Measurements from ENCODE around the gene POP5.
"Not testable (repeated sequence)": the region's sequence is repeated elsewhere in the genome, so short reads cannot be mapped to it uniquely, and the experiment has no call there.

Gene POP5, protein sequence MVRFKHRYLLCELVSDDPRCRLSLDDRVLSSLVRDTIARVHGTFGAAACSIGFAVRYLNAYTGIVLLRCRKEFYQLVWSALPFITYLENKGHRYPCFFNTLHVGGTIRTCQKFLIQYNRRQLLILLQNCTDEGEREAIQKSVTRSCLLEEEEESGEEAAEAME

DNA sequence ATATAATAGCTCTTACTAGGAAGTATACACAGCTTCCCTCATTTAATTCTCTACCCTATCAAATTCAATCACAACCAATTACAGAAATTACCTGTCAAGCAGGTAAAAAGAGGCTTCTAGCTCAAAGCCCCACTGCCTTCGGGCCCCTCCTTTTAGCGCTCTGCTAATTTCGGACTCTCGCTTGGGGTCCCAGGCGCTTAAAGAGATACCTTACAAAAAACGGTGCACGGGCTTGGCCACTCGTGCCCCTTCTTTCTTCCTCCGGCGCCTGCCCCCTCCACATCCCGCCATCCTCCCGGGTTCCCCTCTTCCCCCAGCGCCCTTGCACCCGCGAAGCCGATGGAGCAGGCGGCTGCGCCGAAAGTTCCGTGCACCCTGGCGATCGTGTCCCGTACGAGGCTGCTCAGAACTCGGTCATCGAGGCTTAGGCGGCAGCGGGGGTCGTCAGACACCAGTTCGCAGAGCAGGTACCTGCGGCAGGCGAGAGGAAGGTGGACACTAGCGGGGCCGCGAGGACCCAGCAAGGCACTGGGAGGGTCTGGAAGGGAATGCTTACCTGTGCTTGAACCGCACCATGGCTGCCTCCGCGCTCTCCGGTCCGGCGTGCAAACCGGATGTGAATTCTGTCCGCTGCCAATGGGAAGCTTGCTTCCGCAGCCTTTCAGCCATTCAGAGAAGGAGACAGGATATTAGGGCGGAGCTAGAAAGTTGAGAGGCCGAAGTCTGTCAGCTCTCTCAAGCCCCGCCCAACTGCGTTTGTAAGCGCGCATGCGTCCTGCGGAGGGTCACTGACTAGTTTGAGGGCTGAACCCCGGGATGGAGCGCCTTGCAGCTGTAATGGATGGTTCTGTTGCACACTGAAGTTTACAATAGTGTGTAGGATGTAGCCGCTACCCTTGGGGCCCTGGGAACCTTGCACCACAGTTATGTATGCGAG is at the start of gene POP5:
Gene POP5, minus strand, starts transcription at position 616 of the 937 bp plus-strand sequence. Its CDS starts 40 bp downstream, at position 576.
- peak; percentile 96 for DNase-seq

DNA sequence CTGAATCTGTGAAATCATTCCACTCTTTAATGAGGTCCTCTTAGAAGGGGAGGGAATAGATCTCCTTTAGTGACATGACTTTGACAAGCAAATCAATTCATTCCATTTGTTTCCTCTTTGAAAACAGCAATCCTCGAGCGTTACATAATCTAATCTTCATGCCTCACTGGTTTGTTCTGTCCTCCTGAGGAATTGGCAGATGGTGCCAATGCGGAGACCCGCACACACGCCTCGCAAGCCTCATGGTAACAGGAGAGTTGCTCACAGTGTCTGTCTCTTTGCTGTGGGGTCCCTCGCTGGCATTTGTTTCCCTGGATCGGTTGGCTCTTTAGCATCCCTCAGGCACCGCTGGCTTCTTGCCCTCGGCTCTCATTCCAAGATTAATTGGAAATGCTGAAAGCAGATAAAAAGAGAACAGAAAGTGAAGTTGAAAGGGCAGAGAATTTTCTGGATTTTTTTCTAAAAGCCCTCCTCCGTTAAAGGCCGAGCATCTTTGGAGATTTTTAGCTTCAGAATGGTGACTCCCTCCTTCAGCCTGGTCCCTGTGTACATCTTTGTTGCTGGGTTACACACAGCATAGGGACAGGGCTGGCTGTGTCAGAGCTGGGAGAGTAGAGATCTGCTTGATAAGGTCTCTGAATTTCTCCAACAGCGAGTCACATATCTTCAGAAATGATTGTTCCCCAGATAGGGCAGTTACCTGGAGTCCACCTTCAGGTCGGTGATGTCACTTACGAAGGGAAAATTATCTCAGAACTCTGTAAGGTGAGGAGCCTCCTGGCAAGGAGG is 49.1 kb upstream of the POP5 start:
- no peak for DNase-seq

DNA sequence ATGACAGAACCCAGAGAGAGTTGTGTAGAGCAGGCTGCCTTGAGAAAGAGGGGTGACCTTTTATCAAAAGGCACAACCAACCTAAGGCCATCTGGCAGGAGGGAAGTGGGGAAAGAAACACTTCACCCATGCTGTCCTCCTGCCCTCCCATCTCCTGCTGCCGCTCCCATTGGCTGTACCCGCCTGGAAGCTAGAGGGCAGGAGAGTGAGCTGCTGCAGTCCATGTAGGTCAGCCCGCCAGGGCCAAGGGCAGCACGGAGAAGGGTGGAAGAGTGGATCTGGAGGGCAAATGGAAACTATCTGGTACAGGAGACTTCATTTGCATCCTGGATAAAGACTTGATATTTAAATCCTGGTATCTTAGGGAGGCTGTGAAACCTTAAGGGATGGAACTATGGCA is 47.7 kb upstream of the POP5 start:
- peak; percentile 60 for DNase-seq

DNA sequence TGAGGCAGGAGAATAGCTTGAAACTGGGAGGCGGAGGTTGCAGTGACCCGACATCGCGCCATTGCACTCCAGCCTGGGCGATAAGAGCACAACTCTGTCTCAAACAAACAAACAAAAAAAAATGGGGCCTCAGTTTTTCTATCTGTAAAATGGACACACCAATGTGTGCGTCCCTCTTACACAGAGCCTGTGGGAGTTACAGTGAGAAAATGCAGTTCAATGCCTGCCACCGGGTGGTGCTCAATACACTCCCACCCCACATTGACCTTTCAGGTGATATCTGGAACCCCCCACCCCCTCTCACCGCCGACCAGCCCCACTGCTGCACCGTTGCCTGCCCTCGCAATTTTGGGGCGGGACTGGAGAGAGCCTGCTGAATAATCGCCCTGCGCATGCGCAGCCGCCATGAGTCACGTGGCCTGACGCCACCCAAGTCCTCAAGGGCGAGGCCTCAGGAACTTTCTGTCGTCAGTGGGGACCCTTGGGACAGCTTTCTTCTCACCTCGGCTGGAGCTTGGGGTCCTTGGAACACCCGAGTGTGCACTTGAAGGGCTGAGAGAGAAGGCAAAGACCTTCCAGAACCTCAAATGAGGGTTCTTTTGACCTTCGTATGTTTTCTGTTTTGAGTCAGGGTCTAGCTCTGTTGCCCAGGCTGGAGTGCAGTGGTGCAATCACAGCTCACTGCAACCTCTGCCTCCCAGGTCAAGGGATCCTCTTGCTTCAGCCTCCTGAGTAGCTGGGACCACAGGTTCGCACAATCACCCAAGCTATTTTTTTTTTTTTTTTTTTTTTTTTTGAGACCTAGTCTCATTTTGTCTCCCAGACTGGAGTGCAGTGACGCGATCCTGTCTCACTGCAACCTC is 44.6 kb upstream of the POP5 start:
- DNase-seq: no peak

DNA sequence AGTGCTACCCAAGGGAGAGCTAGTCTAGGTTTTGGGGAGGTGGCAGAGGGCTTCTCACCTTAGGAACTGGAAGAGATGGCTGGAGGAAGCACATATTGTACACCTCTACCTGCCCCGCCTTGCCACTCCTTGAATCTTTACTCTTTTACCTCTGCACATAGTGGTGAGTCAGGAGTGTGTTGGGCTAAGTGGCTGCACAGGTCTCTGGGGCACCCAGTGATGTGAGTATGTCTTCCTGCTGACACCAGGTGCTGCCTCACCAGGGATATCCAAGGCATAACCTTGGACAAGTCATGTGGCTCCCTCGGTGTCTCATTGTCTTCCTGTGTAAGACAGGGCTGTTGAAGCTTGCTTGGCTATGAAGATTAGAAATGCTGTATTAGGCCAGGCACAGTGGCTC is 39.4 kb upstream of the POP5 start:
- DNase-seq: no peak

DNA sequence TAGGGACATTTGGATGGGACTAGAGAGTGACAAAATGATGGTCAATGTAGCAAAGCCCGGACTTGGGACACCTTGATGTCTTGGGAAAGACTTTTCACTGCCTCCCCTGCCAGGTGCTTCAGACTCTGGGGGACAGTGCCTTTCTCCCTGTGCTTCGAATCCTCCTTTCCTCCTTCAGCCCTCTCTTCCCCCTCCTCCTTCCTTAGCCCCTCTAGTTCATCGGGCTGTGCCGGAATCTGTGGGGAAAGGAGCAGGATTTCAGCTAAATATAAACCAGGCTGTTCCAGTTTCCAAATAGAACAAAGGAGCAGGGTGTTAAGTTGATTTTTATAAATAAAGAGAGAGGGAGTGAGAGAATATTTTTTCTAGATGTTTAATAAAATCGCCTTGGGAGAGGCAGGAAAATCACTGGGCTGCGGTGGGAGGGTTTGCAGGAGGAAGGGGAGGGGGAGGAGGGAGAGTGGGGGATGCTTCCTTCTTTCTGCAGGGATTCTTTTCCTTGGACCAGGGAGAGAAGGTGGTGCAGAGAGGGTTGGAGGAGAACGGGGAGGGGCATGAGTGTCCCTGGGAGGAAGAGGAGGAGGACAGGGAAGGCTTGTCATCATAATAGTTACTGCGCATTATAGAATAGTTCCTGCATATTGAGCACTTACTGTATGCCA is 37.9 kb upstream of the POP5 start:
- DNase-seq: no peak

DNA sequence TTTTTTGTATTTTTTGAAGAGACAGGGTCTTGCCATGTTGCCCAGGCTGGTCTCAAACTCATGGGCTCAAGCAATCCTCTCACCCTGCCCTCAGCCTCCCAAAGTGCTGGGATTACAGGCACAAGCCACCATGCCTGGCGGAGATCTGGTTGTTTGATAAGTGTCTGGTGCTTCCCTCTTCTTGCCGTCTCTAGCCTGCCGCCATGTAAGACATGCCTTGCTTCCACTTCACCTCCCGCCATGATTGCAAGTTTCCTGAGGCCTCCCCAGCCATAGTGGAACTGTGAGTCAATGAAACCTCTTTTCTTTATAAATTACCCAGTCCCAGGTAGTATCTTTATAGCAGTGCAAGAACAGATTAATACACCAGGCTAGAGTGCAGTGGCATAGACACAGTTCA is 36.6 kb upstream of the POP5 start:
- DNase-seq: not testable (repeated sequence)

DNA sequence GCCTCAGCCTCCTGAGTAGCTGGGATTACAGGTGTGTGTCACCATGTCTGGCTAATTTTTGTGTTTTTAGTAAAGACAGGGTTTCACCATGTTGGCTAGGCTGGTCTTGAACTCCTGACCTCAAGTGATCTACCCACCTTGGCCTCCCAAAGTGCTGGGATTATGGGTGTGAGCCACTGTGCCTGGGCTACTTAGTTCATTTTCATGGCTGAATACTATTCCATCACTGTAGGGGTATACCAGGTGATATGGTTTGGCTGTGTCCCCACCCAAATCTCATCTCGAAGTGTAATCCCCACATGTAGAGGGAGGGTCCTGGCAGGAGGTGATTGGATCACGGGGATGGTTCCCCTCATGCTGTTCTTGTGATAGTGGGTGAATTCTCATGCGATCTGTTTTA is 36.0 kb upstream of the POP5 start:
- DNase-seq: not testable (repeated sequence)

DNA sequence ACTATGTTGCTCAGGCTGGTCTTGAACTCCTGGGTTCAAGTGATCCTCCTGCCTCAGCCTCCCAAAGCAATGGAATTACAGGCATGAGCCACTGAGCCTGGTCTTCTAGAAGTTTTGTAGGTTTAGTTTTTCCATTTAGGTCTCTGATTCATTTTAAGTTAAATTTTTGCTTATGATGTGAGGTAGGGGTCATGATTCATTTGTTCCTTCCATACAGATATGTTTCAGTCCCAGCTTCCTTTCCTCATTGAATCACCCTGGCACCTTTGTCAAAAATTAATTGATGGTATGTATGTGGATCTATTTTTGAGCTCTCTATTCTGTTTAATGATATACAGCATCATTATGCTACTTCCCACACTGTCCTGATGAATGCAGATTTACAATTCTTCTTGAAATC is 33.6 kb upstream of the POP5 start:
- no peak for DNase-seq

DNA sequence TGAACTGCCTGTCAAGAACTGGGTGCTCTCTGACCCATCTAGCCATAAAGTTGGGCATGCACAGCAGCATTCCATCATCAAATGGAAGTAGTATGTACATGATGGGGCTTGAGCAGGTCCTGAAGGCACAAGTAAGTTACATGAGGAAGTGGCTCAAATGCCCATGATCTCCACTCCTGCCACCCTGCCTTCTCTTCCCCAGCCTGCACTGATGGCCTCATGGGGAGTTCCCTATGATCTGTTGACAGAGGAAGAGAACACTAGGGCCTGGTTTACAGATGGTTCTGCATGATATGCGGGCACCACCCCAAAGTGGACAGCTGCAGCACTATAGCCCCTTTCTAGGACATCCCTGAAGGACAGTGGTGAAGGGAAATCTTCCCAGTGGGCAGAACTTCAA is 30.3 kb upstream of the POP5 start:
- DNase-seq: not testable (repeated sequence)

DNA sequence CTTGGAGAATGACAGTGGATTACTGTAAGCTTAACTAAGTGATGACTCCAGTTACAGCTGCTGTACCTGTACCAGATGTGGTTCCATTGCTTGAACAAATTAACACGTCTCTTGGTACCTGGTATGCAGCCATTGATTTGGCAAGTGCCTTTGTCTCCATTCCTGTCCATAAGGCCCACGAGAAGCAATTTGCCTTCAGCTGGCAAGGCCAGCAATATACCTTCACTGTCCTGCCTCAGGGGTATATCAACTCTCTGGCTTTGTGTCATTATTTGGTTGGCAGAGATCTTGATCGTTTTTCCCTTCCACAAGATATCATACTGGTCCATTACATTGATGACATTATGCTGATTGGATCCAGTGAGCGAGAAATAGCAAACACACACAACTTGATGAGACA is 29.4 kb upstream of the POP5 start:
- DNase-seq: no peak

DNA sequence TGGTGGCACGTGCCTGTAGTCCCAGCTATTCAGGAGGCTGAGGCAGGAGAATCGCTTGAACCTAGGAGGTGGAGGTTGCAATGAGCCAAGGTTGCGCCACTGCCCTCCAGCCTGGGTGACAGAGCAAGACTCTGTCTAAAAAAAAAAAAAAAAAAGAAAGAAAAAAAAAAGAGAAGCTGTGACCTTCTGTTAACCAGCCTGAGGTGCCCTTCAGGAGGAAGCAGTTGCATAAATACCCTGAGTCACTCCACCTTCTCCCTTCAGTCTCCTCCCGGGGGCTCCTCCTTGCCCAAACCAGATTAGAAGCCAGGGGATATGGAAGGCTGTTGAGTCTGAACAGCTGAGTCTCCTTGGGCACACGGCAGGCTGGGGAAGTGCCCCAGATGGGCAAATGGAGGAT is 21.2 kb upstream of the POP5 start:
- not testable (repeated sequence) for DNase-seq

DNA sequence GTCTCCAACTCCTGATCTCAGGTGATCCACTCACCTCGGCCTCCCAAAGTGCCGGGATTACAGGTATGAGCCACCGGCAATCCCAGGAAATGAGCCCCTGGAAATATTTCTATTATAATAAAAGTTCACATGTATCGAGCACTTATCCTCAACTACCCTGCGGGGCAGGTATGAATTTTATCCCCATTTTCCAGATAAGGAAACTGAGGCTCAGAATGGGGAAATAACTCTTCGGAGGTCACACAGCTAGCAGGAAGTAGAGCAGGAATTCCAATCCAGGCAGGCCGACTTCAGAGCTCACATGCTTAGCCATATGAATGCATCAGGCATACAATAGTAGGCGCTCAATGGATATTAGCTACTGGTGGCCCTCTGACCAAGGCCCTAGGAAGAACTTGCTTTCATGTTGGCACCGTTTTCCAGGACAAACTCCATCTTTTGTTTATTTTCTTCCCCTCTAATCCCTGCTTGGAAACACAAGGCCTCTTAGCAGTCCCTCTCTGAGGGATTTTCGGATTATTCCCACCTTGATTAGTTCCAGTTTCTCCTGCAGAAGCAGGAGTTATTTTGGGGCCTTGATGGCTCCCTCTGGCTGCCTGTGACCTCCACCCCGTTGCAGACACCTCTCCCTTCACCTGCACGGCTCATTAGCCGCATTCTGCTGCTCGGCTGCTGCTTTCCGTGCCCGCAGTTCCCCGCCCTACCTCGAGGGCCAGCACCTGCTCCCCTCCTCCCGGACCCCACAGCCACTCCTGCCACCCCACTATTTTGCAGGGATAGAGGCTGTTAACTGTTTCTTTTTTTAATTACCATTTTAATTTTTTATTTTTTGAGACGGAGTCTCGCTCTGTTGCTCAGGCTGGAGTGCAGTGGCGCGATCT is 18.7 kb upstream of the POP5 start:
- no peak for DNase-seq

DNA sequence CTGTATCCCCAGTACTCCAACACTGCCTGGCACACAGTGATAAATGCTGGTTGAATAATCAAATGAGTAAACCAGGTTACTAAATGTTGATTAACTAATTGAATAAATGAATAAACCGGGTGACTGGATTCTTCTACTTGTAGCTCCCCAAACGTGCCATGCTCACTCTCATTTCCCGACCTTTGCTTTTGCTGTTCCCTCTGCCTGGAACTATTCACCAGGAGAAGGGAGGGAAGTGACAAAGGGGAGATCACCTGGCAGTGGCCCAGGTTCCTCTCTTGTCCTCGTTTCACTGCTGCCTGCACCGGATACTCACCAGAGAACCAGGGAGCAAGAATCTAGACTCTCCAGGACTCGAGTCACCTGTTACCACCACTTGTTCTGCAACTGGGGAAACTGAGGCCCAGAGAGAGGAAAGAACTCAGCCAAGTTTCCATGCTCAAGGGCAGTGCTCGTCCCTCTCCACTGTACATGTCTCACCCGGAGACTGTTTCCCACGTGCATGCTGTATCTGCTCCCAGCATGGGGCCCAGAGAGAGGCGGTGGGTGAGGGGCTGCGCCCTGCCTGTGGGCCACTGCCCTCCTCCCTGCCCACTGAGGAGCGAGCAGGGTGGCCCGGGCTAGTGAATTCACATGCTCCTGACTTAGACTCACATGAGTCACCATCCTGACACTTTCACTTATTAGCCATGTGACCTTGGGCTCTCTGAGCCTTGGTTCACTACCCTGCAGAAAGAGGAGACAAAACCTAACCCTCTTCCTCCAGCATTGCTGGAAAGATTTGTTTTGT is 17.7 kb upstream of the POP5 start:
- DNase-seq: no peak

DNA sequence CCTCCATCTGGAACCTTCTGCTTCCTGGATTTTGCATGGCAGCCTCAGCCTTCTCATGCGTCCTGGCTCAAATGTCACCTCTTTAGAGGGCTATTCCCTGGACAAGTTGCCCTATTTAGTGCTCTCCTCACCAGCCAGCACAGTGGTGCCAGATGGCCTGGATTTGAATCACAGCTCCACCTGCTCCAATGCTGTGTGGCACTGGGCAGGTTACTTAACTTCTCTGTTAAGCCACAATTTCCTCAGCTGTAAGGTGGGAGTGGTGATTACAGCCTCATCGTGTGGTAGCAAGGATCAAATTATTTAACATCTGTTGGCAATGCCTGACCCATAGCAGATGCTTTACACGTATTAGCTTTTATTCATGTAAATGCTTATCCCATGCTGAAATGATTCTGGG is 16.7 kb upstream of the POP5 start:
- no peak for DNase-seq

DNA sequence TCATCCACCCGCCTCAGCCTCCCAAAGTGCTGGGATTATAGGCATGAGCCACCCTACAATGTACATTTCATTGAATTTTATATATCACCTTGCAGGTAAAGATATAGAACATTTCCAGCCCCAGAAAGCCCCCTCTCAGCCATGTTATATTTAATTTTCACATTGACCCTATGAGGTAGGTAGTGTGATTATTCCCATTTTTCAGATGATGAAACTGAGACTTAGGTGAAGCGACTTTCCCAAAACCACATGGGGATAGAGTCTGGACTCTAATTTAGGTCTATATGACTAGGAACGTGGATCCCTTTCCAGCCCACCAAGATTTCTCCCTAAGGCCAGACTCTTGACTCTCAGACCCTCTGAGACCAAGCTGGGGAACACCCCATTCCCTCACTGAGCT is 15.7 kb upstream of the POP5 start:
- DNase-seq: no peak

DNA sequence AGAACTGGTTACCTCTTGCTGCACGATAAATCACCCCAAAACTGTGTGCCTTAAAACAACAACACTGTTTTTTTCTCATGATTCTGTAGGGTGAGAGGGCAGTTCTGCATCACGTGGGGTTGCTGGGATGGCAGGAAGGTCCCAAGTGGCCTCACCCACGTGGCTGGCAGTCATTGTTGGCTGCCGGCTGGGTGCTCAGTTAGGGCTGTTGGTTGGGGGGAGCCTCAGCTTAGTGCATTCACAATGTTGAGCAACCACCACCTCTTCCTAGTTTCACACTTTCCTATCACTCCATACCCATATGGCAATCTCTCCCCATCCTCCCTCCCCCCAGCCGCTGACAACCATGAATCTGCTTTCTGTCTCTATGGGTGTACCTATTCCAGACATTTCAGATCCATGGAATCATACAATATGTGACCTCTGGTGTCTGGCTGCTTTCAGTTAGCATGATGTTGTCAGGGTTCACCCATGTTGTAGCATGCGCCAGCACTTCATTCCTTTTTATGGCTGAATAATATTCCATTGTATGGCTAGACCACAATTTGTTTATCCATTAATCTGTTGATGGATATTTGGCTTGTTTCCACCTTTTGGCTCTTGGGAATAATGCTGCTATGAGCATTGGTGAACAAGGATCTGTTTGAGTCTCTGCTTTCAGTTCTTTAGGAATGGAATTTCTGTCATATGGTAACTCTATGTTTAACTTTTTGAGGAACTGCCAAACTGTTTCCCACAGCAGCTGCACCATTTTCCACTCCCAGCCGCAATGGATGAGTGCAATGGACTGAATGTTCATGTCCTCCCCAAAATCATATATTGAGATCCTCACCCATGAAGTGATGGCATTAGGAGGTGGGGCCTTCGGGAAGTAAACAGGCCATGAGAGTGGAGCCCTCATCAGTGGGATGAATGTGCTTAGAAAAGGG is 11.2 kb upstream of the POP5 start:
- no peak for DNase-seq

DNA sequence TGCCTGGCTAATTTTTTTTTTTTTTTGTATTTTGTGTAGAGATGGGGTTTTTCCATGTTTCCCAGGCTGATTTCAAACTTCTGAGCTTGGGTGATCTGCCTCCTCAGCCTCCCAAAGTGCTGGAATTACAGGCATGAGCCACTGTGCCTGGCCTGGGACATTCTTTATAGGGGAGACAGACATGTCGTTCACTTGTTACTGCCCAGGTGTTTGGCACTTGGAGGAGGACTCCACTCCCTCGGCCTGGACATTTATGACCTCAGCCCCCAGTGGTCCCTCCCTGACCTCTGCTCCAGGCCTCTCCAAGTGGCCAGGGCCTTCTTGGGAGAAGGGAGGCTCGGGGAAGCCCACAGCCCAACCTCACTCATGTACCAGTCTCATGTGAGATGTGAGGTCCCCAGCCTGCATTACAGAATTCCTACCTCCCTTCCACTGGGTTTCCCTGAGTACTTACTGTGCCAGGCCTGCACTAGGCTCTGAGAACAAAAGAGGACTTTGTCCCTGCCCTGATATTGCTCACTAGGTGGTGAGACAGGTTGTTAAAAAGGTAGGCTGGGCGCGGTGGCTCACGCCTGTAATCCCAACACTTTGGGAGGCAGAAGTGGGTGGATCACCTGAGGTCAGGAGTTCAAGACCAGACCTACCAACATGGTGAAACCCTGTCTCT is 9.7 kb upstream of the POP5 start:
- DNase-seq: no peak

Measured in NCI-H524 treated with DMSO at 0.1 percent for 48 hours (cell line).